A549 (cell line): ENCODE results near the gene SEPSECS. TPM values are rescaled to one million over a fixed set of nuclear protein-coding genes. Genes with fewer than 3 reads are reported as not detected.
"Not testable (repeated sequence)": the region's sequence is repeated elsewhere in the genome, so short reads cannot be mapped to it uniquely, and the experiment has no call there.

Experiments used
- ATAC-seq, 2 experiments: fragments of 200-7000 bp in 1 of 2; fragments of >200 bp in 1 of 2; cut with Nextera tagmentation in 1 of 2; cut with Tn5 transposase in 1 of 2; 3 replicates each; pipeline versions ENCODE4 v1.8.0 to v1.9.1; 2018 to 2020; ENCODE audit warnings: mild to moderate bottlenecking in 1 of 2, moderate library complexity in 1 of 2
- CTCF ChIA-PET: fragments of 300-600 bp; sonication (Branson Sonifier 250); formaldehyde crosslinking; extraction: SDS; loops from one replicate; lab custom pipeline; 2021; ENCODE audit warnings: antibody characterized with exemption, inconsistent platforms; lab: Yijun Ruan, JAX
- POLR2A ChIA-PET: fragments of 350-600 bp; formaldehyde crosslinking; extraction: SDS; loops from one replicate; lab custom pipeline; 2021; ENCODE audit warnings: antibody characterized with exemption, inconsistent platforms; lab: Yijun Ruan, JAX
- DNase-seq, 2 experiments: peaks; one replicate each; pipeline versions ENCODE4 v3.0.0 to v3.0.0-alpha.2; 2011 to 2016; ENCODE audit warnings: low read depth in 1 of 2, low spot score in 1 of 2
- FAIRE-seq: peaks from 2 replicates; lab custom pipeline; 2011; peaks lifted over from hg19 to GRCh38; lab: Jason Lieb, UNC
- H3K27ac ChIP-seq, 2 experiments: fragments of >200 bp; sonication (Bioruptor Twin); formaldehyde crosslinking; 3 replicates each; pipeline ENCODE4 v1.5.1; 2016 to 2017
- H3K4me1 ChIP-seq: fragments of >200 bp; sonication (Bioruptor Twin); formaldehyde crosslinking; 3 replicates; pipeline ENCODE4 v1.6.1; 2016
- H3K4me2 ChIP-seq: fragments of >200 bp; sonication (Bioruptor Twin); formaldehyde crosslinking; 3 replicates; pipeline ENCODE4 v1.6.1; 2016
- H3K4me3 ChIP-seq: fragments of >200 bp; sonication (Bioruptor Twin); formaldehyde crosslinking; 3 replicates; pipeline ENCODE4 v1.5.1; 2016
- H3K9me3 ChIP-seq: fragments of >200 bp; sonication (Bioruptor Twin); formaldehyde crosslinking; 3 replicates; pipeline ENCODE4 v1.6.1; 2016
- BCL3 ChIP-seq: fragments of >200 bp; sonication (Bioruptor Twin); formaldehyde crosslinking; IDR thresholded peaks from 3 replicates; pipeline ENCODE4 v1.6.1; 2016
- CTCF ChIP-seq: fragments of >200 bp; sonication (Bioruptor Twin); formaldehyde crosslinking; IDR thresholded peaks from 3 replicates; pipeline ENCODE4 v1.5.1; 2016
- EHMT2 ChIP-seq: fragments of 200-600 bp; sonication (generic); IDR thresholded peaks from 2 replicates; pipeline ENCODE4 v1.6.1; 2016; ENCODE audit warnings: antibody characterized with exemption, low read depth, mild to moderate bottlenecking, moderate library complexity
- ELK1 ChIP-seq: fragments of 150-350 bp; IDR thresholded peaks from 2 replicates; pipeline ENCODE4 v1.6.1; 2014; ENCODE audit warnings: low read depth, mild to moderate bottlenecking, low read length
- EP300 ChIP-seq, 2 experiments: fragments of >200 bp; sonication (Bioruptor Twin); formaldehyde crosslinking; IDR thresholded peaks; 2 replicates in 1 of 2; 3 replicates in 1 of 2; pipeline ENCODE4 v1.6.1; 2016 to 2017
- HES2 ChIP-seq: fragments of >200 bp; sonication (Bioruptor Twin); formaldehyde crosslinking; IDR thresholded peaks from 2 replicates; pipeline ENCODE4 v1.6.1; 2016
- HEYL ChIP-seq: fragments of 250-450 bp; sonication (Bioruptor Pico); IDR thresholded peaks from 2 replicates; pipeline ENCODE4 v1.8.0; 2021; ENCODE audit warnings: mild to moderate bottlenecking, moderate library complexity
- JUNB ChIP-seq: fragments of >200 bp; sonication (Bioruptor Twin); formaldehyde crosslinking; IDR thresholded peaks from 2 replicates; pipeline ENCODE4 v1.6.1; 2016
- KDM1A ChIP-seq: fragments of 200-600 bp; sonication (generic); IDR thresholded peaks from 2 replicates; pipeline ENCODE4 v1.6.1; 2016; ENCODE audit warnings: low read depth, mild to moderate bottlenecking
- KDM5A ChIP-seq: fragments of 200-600 bp; sonication (generic); IDR thresholded peaks from 2 replicates; pipeline ENCODE4 v1.6.1; 2016; ENCODE audit warnings: antibody characterized with exemption, mild to moderate bottlenecking
- MAZ ChIP-seq: fragments of 150-350 bp; IDR thresholded peaks from 2 replicates; pipeline ENCODE4 v1.6.1; 2014; ENCODE audit warnings: antibody characterized with exemption, low read depth, low read length, borderline replicate concordance
- PHF8 ChIP-seq: fragments of 200-600 bp; sonication (generic); IDR thresholded peaks from 2 replicates; pipeline ENCODE4 v1.6.1; 2016; ENCODE audit warnings: low read depth, mild to moderate bottlenecking, antibody characterized with exemption, moderate library complexity, borderline replicate concordance
- RCOR1 ChIP-seq: fragments of 150-350 bp; IDR thresholded peaks from 2 replicates; pipeline ENCODE4 v1.6.1; 2014; ENCODE audit warnings: antibody characterized with exemption, low read length, low read depth
- WGBS: methylation state at CpG from one replicate; pipeline ENCODE4 v1.1.6; 2017; ENCODE audit errors: missing lambda C conversion rate; 5-methylcytosine and 5-hydroxymethylcytosine counted together
- polyA plus RNA-seq, 4 experiments: library from polyadenylated mRNA; depleted of rRNA in 3 of 4; stranded (reverse); fragments of >200 nt; fragmentation: RNase III in 1 of 4; extraction: RNeasy Plus Mini Kit Qiagen cat#74134 plus additional on column Dnase treatment in 1 of 4; gene quantifications; 2 replicates in 3 of 4; 3 replicates in 1 of 4; pipeline ENCODE4 v1.2.3, GENCODE V29; 2011 to 2017

SEPSECS gene
- polyA plus RNA-seq, 2 of the 4 experiments (the other 2 are of a cell fraction), result 2.9 to 9.7 TPM

GRCh38 chr4:25088093-25088952 is 71.9 kb downstream of the SEPSECS start:
- ATAC-seq, result no peak

GRCh38 chr4:25085671-25086070 is 74.6 kb downstream of the SEPSECS start:
- POLR2A ChIA-PET, result no interaction called here
- ATAC-seq (no peak), FAIRE-seq (no peak), DNase-seq (no peak)
- H3K4me3 ChIP-seq, result no peak overlapping the region
- 54% methylated on average over 4 of the region's 4 CpGs for WGBS
- H3K4me2 ChIP-seq, result no peak overlapping the region
- no peaks in the 10 kb centered on the region for H3K4me1 ChIP-seq
- CTCF ChIA-PET, result no interaction called here
- H3K9me3 ChIP-seq, result no peaks in the 10 kb centered on the region
- no peak overlapping the region for H3K27ac ChIP-seq
- TF ChIP-seq CTCF, result no peak
- TF ChIP-seq BCL3, result no peak
- no peak for TF ChIP-seq MAZ
- no peak for TF ChIP-seq JUNB
- no peak for TF ChIP-seq EP300 (IDR thresholded peaks at IDR 0.05)
- no peak for TF ChIP-seq KDM1A
- TF ChIP-seq HES2, result no peak
- TF ChIP-seq ELK1, result no peak
- no peak for TF ChIP-seq KDM5A
- no peak for TF ChIP-seq RCOR1
- no peak for TF ChIP-seq EHMT2
- no peak for TF ChIP-seq HEYL (CRISPR knock-in tag)

More at GRCh38 chr4:25088093-25088952, 71.9 kb downstream of the SEPSECS start:
- POLR2A ChIA-PET, result no interaction called here
- FAIRE-seq (no peak), DNase-seq (no peak)
- no peak overlapping the region for H3K4me2 ChIP-seq
- no peak overlapping the region for H3K27ac ChIP-seq
- H3K9me3 ChIP-seq, result 0 out of 3 replicates have a peak, but pooled peaks cover 1% of the 10 kb centered on the region
- H3K4me3 ChIP-seq, result no peak overlapping the region
- no peak for TF ChIP-seq PHF8
- no peak for TF ChIP-seq CTCF
- TF ChIP-seq ELK1, result no peak
- TF ChIP-seq, all 56 proteins: peak for 0
- CTCF ChIA-PET, result no interaction called here
- no peaks in the 10 kb centered on the region for H3K4me1 ChIP-seq
- WGBS, result 80% methylated on average over 40 of the region's 41 CpGs

- H3K27ac ChIP-seq, H3K4me1 ChIP-seq, DNase-seq, ATAC-seq, CTCF ChIA-PET, FAIRE-seq, H3K9me3 ChIP-seq, POLR2A ChIA-PET, H3K4me2 ChIP-seq, H3K4me3 ChIP-seq: not testable (repeated sequence)
- 45% methylated on average over 4 of the region's 4 CpGs for WGBS
Observed at GRCh38 chr4:25083441-25083840, 76.8 kb downstream of the SEPSECS start.
